K562 treated with DMSO at 1 percent for 24 hours (cell line): ENCODE results near the gene GRHL3. TPM values are rescaled to one million over a fixed set of nuclear protein-coding genes. Genes with fewer than 3 reads are reported as not detected.

Experiments
- total RNA-seq: library from RNA; unstranded; fragments of 300-600 nt; gene quantifications from 2 replicates; pipeline ENCODE4 v1.2.3, GENCODE V29; 2022; ENCODE audit warnings: low read depth; ENCODE audit not compliant: insufficient read depth

The GRHL3 gene
- 0.50 and 0.58 TPM in 2 replicates for total RNA-seq

DNA sequence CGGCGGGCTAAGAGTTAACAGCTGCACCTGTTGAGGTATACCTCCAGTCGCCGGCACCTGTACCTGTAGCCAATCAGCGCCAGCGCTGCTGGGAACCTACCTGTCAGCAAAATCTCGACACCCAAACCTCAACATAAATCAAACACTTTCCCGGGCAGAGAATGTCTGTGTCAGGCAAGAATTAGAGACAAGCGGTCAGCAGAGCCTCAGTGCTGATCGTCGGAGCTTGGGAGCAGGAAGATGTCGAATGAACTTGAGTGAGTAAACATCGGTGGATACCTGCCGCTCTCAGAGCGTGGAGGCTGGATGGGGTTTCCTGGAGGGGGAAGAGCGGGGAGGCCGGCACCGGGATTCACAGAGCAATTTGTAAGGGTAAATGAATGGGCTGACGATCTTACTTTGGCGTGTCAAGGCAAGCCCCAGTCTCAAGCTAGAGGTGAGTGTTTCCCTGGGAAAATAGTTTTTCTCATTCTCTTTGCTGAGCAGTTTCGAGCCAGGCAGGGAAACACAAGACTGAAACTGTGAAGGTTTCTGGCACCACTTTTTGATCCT is at the start of gene GRHL3:
Gene GRHL3, plus strand, starts transcription at position 46 of the 552 bp plus-strand sequence. Its CDS starts 195 bp downstream, at position 241.

Other genes with a start within 250 kb of the GRHL3 start
- not detected in 2 replicates for gene MYOM3, start 207.2 kb upstream of the GRHL3 start, total RNA-seq
- not detected in 2 replicates for gene IL22RA1, start 176.2 kb upstream of the GRHL3 start, total RNA-seq
- not detected in 2 replicates for gene IFNLR1, start 132.1 kb upstream of the GRHL3 start, total RNA-seq
- gene STPG1, start 94.4 kb downstream of the GRHL3 start, total RNA-seq = 5.8 and 10.3 TPM in 2 replicates
- 31.7 and 32.8 TPM in 2 replicates for gene NIPAL3, start 96.4 kb downstream of the GRHL3 start, total RNA-seq
- 2.0 and 4.3 TPM in 2 replicates for gene RCAN3, start 183.5 kb downstream of the GRHL3 start, total RNA-seq
- gene NCMAP, start 236.7 kb downstream of the GRHL3 start, total RNA-seq = not detected in 2 replicates